HepG2 (cell line): ENCODE results near the gene TATDN3. TPM values are rescaled to one million over a fixed set of nuclear protein-coding genes. Genes with fewer than 3 reads are reported as not detected.

Experiments
- ATAC-seq: fragments of 200-7000 bp; cut with Tn5 transposase; 3 replicates; pipeline ENCODE4 v1.9.1; 2020; ENCODE audit warnings: mild to moderate bottlenecking, moderate library complexity
- BruUV-seq: library from RNA; stranded (reverse); fragments of 400-500 nt; replicated peaks from 2 replicates; lab custom pipeline; 2021; lab: Mats Ljungman, UMichigan
- CTCF ChIA-PET: fragments of 300-600 bp; formaldehyde crosslinking; extraction: SDS; loops from one replicate; lab custom pipeline; 2021; ENCODE audit warnings: low total read pairs, inconsistent platforms, low intra/inter-chr PET ratio; lab: Yijun Ruan, JAX
- POLR2A ChIA-PET: fragments of 350-600 bp; sonication (Branson Sonifier 250); formaldehyde crosslinking; loops from one replicate; lab custom pipeline; 2020; ENCODE audit warnings: antibody characterized with exemption, inconsistent platforms; lab: Yijun Ruan, JAX
- DNase-seq: peaks from one replicate; pipeline ENCODE4 v3.0.0-alpha.2; 2015; ENCODE audit warnings: low spot score
- FAIRE-seq: peaks from 3 replicates; lab custom pipeline; 2011; peaks lifted over from hg19 to GRCh38; lab: Jason Lieb, UNC
- H2AFZ ChIP-seq: one replicate; pipeline ENCODE4 v1.6.1; 2011; ENCODE audit warnings: low read length, inconsistent platforms
- H3K27ac ChIP-seq: fragments of 300-600 bp; 3 replicates; pipeline ENCODE4 v1.8.0; 2011; ENCODE audit warnings: mixed run types, mild to moderate bottlenecking, mixed read lengths, low read length, inconsistent platforms; ENCODE audit not compliant: insufficient read depth; ENCODE audit errors: extremely low read length
- H3K27me3 ChIP-seq, 2 experiments: fragments of 200-600 bp in 1 of 2; 2 replicates in 1 of 2; 3 replicates in 1 of 2; pipeline versions ENCODE4 v1.6.0 to v1.8.0; 2011; ENCODE audit warnings: low read length in 2 of 2, mild to moderate bottlenecking in 2 of 2, moderate library complexity in 2 of 2, inconsistent platforms in 1 of 2; ENCODE audit not compliant: insufficient read depth in 2 of 2, control insufficient read depth in 1 of 2
- H3K36me3 ChIP-seq, 2 experiments: fragments of 200-600 bp in 1 of 2; replicated peaks in 1 of 2; 2 replicates in 1 of 2; 3 replicates in 1 of 2; pipeline versions ENCODE4 v1.5.1 to v1.8.0; 2011; ENCODE audit warnings: low read length in 2 of 2, inconsistent platforms in 1 of 2; ENCODE audit not compliant: insufficient read depth in 2 of 2, control insufficient read depth in 1 of 2
- H3K4me1 ChIP-seq: 2 replicates; pipeline ENCODE4 v1.5.1; 2012; ENCODE audit warnings: low read length, inconsistent platforms; ENCODE audit not compliant: insufficient read depth
- H3K4me2 ChIP-seq: 2 replicates; pipeline ENCODE4 v1.6.0; 2011; ENCODE audit warnings: low read depth, low read length, inconsistent platforms
- H3K4me3 ChIP-seq, 3 experiments: fragments of 200-600 bp in 1 of 3; sonication (generic), shearing (Covaris generic) in 1 of 3; replicated peaks in 1 of 3; 2 replicates each; pipeline ENCODE4 v1.5.1; 2011 to 2016; ENCODE audit warnings: low read length in 3 of 3, inconsistent platforms in 2 of 3, low read depth in 2 of 3, mild to moderate bottlenecking in 2 of 3, control low read depth in 1 of 3, mixed read lengths in 1 of 3; ENCODE audit not compliant: insufficient read depth in 1 of 3
- H3K79me2 ChIP-seq: one replicate; pipeline ENCODE4 v1.6.1; 2011; ENCODE audit warnings: low read length, inconsistent platforms; ENCODE audit not compliant: insufficient read depth
- H3K9ac ChIP-seq: 2 replicates; pipeline ENCODE4 v1.6.0; 2011; ENCODE audit warnings: mild to moderate bottlenecking, low read depth, low read length, inconsistent platforms; ENCODE audit not compliant: insufficient read depth
- H3K9me3 ChIP-seq: 2 replicates; pipeline ENCODE4 v1.5.1; 2012; ENCODE audit warnings: mild to moderate bottlenecking, low read length
- H4K20me1 ChIP-seq: 2 replicates; pipeline ENCODE4 v1.6.0; 2011; ENCODE audit warnings: inconsistent platforms, mild to moderate bottlenecking, low read length, moderate library complexity; ENCODE audit not compliant: insufficient read depth
- CCAR2 ChIP-seq: fragments of 200-400 bp; formaldehyde crosslinking; optimal IDR thresholded peaks from 2 replicates; pipeline ENCODE3; 2018; ENCODE audit warnings: low read depth, mild to moderate bottlenecking, low read length, moderate library complexity
- EP300 ChIP-seq, 3 experiments: sonication (generic) in 1 of 3; formaldehyde crosslinking in 1 of 3; IDR thresholded peaks; 2 replicates each; pipeline versions ENCODE4 v1.5.1 to v1.6.1; 2011 to 2020; ENCODE audit warnings: low read depth in 2 of 3, low read length in 2 of 3, borderline replicate concordance in 1 of 3, improper control_type of control experiment in 1 of 3, mild to moderate bottlenecking in 1 of 3, missing genetic modification reagents in 1 of 3, moderate library complexity in 1 of 3
- FOSL2 ChIP-seq: sonication (generic); formaldehyde crosslinking; IDR thresholded peaks from 2 replicates; pipeline ENCODE4 v1.4.0; 2020; ENCODE audit warnings: missing genetic modification reagents
- MED1 ChIP-seq: sonication (generic); formaldehyde crosslinking; IDR thresholded peaks from 2 replicates; pipeline ENCODE4 v1.4.0; 2020; ENCODE audit warnings: missing genetic modification reagents
- NCOA2 ChIP-seq: sonication (generic); formaldehyde crosslinking; IDR thresholded peaks from 2 replicates; pipeline ENCODE4 v1.8.0; 2022; ENCODE audit warnings: inconsistent platforms
- PHF5A ChIP-seq: IDR thresholded peaks from one replicate; pipeline ENCODE4 v1.6.1; 2018; ENCODE audit warnings: low read depth, missing genetic modification reagents; ENCODE audit not compliant: unreplicated experiment
- PPARG ChIP-seq: conservative IDR thresholded peaks from 2 replicates; pipeline ENCODE4 v1.6.1; 2016; ENCODE audit warnings: missing biosample characterization, missing genetic modification reagents
- RFXAP ChIP-seq: sonication (generic); formaldehyde crosslinking; IDR thresholded peaks from 2 replicates; pipeline ENCODE4 v1.4.0; 2020; ENCODE audit warnings: missing genetic modification reagents, borderline replicate concordance
- RNF2 ChIP-seq: fragments of 450-650 bp; conservative IDR thresholded peaks from 2 replicates; pipeline ENCODE4 v1.6.1; 2016; ENCODE audit warnings: low read depth
- RXRB ChIP-seq: IDR thresholded peaks from 2 replicates; pipeline ENCODE4 v1.6.1; 2016; ENCODE audit warnings: borderline replicate concordance, missing genetic modification reagents, missing compliant biosample characterization
- SOX6 ChIP-seq, 2 experiments: fragments of 450-650 bp in 1 of 2; sonication (generic) in 1 of 2; formaldehyde crosslinking in 1 of 2; IDR thresholded peaks; 2 replicates each; pipeline versions ENCODE4 v1.4.0 to v1.6.1; 2017 to 2020; ENCODE audit warnings: antibody characterized with exemption in 1 of 2, mild to moderate bottlenecking in 1 of 2, missing genetic modification reagents in 1 of 2
- STAT5B ChIP-seq: sonication (generic); formaldehyde crosslinking; IDR thresholded peaks from 2 replicates; pipeline ENCODE4 v1.4.0; 2020; ENCODE audit warnings: missing genetic modification reagents
- TBX3 ChIP-seq: fragments of 450-650 bp; IDR thresholded peaks from 2 replicates; pipeline ENCODE4 v1.6.1; 2017; ENCODE audit warnings: antibody characterized with exemption, mild to moderate bottlenecking, inconsistent platforms, borderline replicate concordance
- ZBTB38 ChIP-seq: sonication (generic); formaldehyde crosslinking; IDR thresholded peaks from 2 replicates; pipeline ENCODE4 v1.5.1; 2020; ENCODE audit warnings: mild to moderate bottlenecking, missing genetic modification reagents
- ZBTB8A ChIP-seq: sonication (generic); formaldehyde crosslinking; IDR thresholded peaks from 2 replicates; pipeline ENCODE4 v1.4.0; 2020; ENCODE audit warnings: mild to moderate bottlenecking, low read depth, missing genetic modification reagents, borderline replicate concordance
- ZMYM4 ChIP-seq: sonication (generic); formaldehyde crosslinking; IDR thresholded peaks from 2 replicates; pipeline ENCODE4 v1.8.1; 2023; ENCODE audit warnings: mild to moderate bottlenecking, missing genetic modification reagents
- ZNF138 ChIP-seq: sonication (generic); formaldehyde crosslinking; IDR thresholded peaks from 2 replicates; pipeline ENCODE4 v1.5.0; 2020; ENCODE audit warnings: mild to moderate bottlenecking, low read depth, missing genetic modification reagents
- ZNF180 ChIP-seq: sonication (generic); formaldehyde crosslinking; IDR thresholded peaks from 2 replicates; pipeline ENCODE4 v1.4.0; 2020; ENCODE audit warnings: low read depth, missing genetic modification reagents, borderline replicate concordance
- ZNF292 ChIP-seq: sonication (generic); formaldehyde crosslinking; IDR thresholded peaks from 2 replicates; pipeline ENCODE4 v1.8.1; 2022; ENCODE audit warnings: mild to moderate bottlenecking, low read depth, missing genetic modification reagents, borderline replicate concordance
- ZNF34 ChIP-seq: sonication (generic); formaldehyde crosslinking; IDR thresholded peaks from 2 replicates; pipeline ENCODE4 v1.4.0; 2020; ENCODE audit warnings: mild to moderate bottlenecking, missing genetic modification reagents, borderline replicate concordance
- ZNF367 ChIP-seq: sonication (generic); formaldehyde crosslinking; IDR thresholded peaks from 2 replicates; pipeline ENCODE4 v1.4.0; 2020; ENCODE audit warnings: missing genetic modification reagents, borderline replicate concordance
- ZNF589 ChIP-seq: sonication (generic); formaldehyde crosslinking; conservative IDR thresholded peaks from 2 replicates; pipeline ENCODE4 v1.8.0; 2022; ENCODE audit warnings: mild to moderate bottlenecking, moderate library complexity, missing genetic modification reagents
- ZNF781 ChIP-seq: sonication (generic); formaldehyde crosslinking; IDR thresholded peaks from 2 replicates; pipeline ENCODE4 v1.5.1; 2020; ENCODE audit warnings: borderline replicate concordance, mild to moderate bottlenecking, missing genetic modification reagents; ENCODE audit errors: not compliant biosample characterization
- WGBS: methylation state at CpG from one replicate; pipeline ENCODE4 v1.1.6; 2017; ENCODE audit warnings: low lambda C conversion rate; 5-methylcytosine and 5-hydroxymethylcytosine counted together
- in situ Hi-C: cut with HindIII; loops from 2 replicates; pipeline ENCODE4 v1.10.0; 2017; ENCODE audit warnings: low pct_unique_long_range_greater_than_20kb; ENCODE audit not compliant: extremely low pct_ligation_motif_present
- intact Hi-C: fragments of 100-400 bp; cut with micrococcal nuclease; formaldehyde crosslinking; loops from one replicate; pipeline ENCODE4 v1.10.0; 2022; ENCODE audit not compliant: unreplicated experiment
- polyA plus RNA-seq, 8 experiments: library from polyadenylated mRNA; depleted of rRNA in 3 of 8; stranded (reverse) in 7 of 8; unstranded in 1 of 8; fragments of >200 nt; fragmentation: Illumina TruSeq in 4 of 8; extraction: Trizol in 4 of 8; gene quantifications; 2 replicates each; pipeline versions ENCODE4 v1.2.1 to v1.2.3, GENCODE V29; 2011 to 2016; ENCODE audit warnings: low read depth in 4 of 8, missing spikeins in 1 of 8, mixed read lengths in 1 of 8; ENCODE audit not compliant: insufficient read depth in 1 of 8
- total RNA-seq, 5 experiments: library from RNA; depleted of rRNA; stranded (reverse); fragments of >200 nt; fragmentation: Illumina TruSeq; extraction: Trizol; gene quantifications; 2 replicates each; pipeline ENCODE4 v1.2.3, GENCODE V29; 2016; ENCODE audit warnings: low read depth in 1 of 5
- TF ChIP-seq, protein P1 (sequence below): sonication (generic); formaldehyde crosslinking; IDR thresholded peaks from 2 replicates; pipeline ENCODE4 v1.5.0; 2020; ENCODE audit warnings: mild to moderate bottlenecking, missing genetic modification reagents

Gene TATDN3
- total and polyA plus RNA-seq, 2 of the 13 experiments (the other 11 are each of a cell fraction or from before 2014, with no cell fraction given) = 7.3 to 8.6 TPM

DNA sequence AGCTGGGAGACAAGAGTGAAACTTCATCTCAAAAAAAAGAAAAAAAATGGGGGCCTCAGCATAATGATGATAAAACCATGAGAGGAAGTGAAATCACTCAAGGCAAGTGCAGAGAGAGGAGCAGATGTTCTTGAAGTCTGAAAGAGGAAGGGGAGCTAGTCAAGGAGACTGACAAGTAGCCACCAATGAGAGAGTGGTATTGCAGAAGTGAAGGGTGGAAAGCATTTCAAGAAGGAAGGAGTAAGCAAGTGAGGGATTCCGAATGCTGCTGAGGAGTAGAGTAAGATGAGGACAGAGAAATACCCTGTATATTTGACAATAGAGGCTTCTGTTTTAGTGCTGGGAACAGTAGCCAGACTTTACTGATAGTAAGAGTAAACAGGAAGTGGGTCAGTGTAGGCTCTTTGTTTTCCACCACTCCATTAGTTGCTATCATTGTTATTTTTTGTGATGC is 2.9 kb downstream of the TATDN3 start:
- Histone ChIP-seq H3K27ac (peak overlapping the region; percentile 66), H3K4me3 (no peak overlapping the region), H3K4me2 (peak overlapping the region; percentile 54), H3K9ac (peak overlapping the region; percentile 46), H3K36me3 (peaks cover 0 to 5% of the 10 kb centered on the region in 2 experiments; a peak in 2 of 5 replicates), H3K79me2 (peaks cover 15% of the 10 kb centered on the region), H2AFZ (no peak overlapping the region), H4K20me1 (no peaks in the 10 kb centered on the region; the same call in 1 of the 2 replicates), H3K27me3 (no peaks in the 10 kb centered on the region; a peak in 1 of 5 replicates), H3K9me3 (no peaks in the 10 kb centered on the region), H3K4me1 (peaks cover 49% of the 10 kb centered on the region)
- POLR2A ChIA-PET = interaction anchor here (1.2 to 5.9 kb wide), 4 partner anchors 34 to 65 kb away, joined by 3 to 80 read pairs (median 26); partner anchors contain the start of gene FLVCR1
- FAIRE-seq = no peak
- intact Hi-C loops (loop anchor here (5.0 kb wide), 1 partner anchor 203 kb away; no protein-coding TSS in a partner anchor), in situ Hi-C loops (no loop called here)
- DNase-seq = peak; percentile 47
- 35% methylated on average over 1 of the region's 1 CpG for WGBS
- no peak for ATAC-seq
- BruUV-seq = no TSS peak
- CTCF ChIA-PET = no interaction called here
- TF ChIP-seq, protein P1, sequence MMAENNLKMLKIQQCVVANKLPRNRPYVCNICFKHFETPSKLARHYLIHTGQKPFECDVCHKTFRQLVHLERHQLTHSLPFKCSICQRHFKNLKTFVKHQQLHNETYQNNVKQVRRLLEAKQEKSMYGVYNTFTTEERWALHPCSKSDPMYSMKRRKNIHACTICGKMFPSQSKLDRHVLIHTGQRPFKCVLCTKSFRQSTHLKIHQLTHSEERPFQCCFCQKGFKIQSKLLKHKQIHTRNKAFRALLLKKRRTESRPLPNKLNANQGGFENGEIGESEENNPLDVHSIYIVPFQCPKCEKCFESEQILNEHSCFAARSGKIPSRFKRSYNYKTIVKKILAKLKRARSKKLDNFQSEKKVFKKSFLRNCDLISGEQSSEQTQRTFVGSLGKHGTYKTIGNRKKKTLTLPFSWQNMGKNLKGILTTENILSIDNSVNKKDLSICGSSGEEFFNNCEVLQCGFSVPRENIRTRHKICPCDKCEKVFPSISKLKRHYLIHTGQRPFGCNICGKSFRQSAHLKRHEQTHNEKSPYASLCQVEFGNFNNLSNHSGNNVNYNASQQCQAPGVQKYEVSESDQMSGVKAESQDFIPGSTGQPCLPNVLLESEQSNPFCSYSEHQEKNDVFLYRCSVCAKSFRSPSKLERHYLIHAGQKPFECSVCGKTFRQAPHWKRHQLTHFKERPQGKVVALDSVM (CRISPR knock-in tag) = no peak
- no peak for TF ChIP-seq ZNF589 (CRISPR knock-in tag)
- no peak for TF ChIP-seq ZNF367 (CRISPR knock-in tag)
- TF ChIP-seq ZNF180 (CRISPR knock-in tag) = no peak
- TF ChIP-seq ZNF34 = no peak
- TF ChIP-seq NCOA2 (CRISPR knock-in tag) = peak; percentile 59; the same call in 1 of the 2 replicates
- TF ChIP-seq TBX3 = no peak
- TF ChIP-seq ZNF138 (CRISPR knock-in tag) = no peak
- no peak for TF ChIP-seq ZMYM4 (CRISPR knock-in tag)
- TF ChIP-seq FOSL2 (CRISPR knock-in tag) = no peak
- no peak for TF ChIP-seq STAT5B
- no peak for TF ChIP-seq ZBTB8A (CRISPR knock-in tag)
- TF ChIP-seq ZNF781 = no peak
- TF ChIP-seq MED1 (CRISPR knock-in tag) = 0 out of 2 replicates have a peak, but pooled peaks have one; percentile 28
- TF ChIP-seq ZNF292 (CRISPR knock-in tag) = no peak
- TF ChIP-seq CCAR2 = no peak
- no peak for TF ChIP-seq RFXAP
- no peak for TF ChIP-seq RNF2
- TF ChIP-seq EP300 (IDR thresholded peaks at IDR 0.05; ENCODE audit: low read depth in 2 of 2, low read length in 2 of 2) = peak in 1 of 2 experiments; percentile 59; a peak in 2 of 4 replicates
- no peak for TF ChIP-seq EP300 (CRISPR knock-in tag; IDR thresholded peaks at IDR 0.05; ENCODE audit: borderline replicate concordance)
- peak; percentile 64 for TF ChIP-seq RXRB
- no peak for TF ChIP-seq SOX6 (IDR thresholded peaks at IDR 0.05)
- peak; percentile 86 for TF ChIP-seq SOX6 (CRISPR knock-in tag; IDR thresholded peaks at IDR 0.05)
- TF ChIP-seq ZBTB38 (CRISPR knock-in tag) = no peak
- TF ChIP-seq PPARG (CRISPR knock-in tag) = peak; percentile 40; the same call in 1 of the 2 replicates
- no peak for TF ChIP-seq PHF5A
